SH-SY5Y (cell line): Measurements from ENCODE around the gene TGFBR3.

Experiments used
- GATA2 ChIP-seq: IDR thresholded peaks from 2 replicates; pipeline ENCODE4 v1.6.1; 2011; ENCODE audit warnings: mild to moderate bottlenecking, low read depth, low read length
- GATA3 ChIP-seq: IDR thresholded peaks from 2 replicates; pipeline ENCODE4 v1.6.1; 2011; ENCODE audit warnings: low read depth, mild to moderate bottlenecking, low read length, moderate library complexity

GRCh38 chr1:91778964-91779363 is 107.0 kb downstream of the TGFBR3 start:
- TF ChIP-seq GATA2 = no peak
- TF ChIP-seq GATA3 = no peak
